Trophoblast cell (in vitro differentiated cells and primary cell): ENCODE results near the gene DEPP1.

Experiments
- DNase-seq, 2 donors: peaks; one replicate each; pipeline ENCODE4 v3.0.0-alpha.2; 2016
- H2AFZ ChIP-seq: 2 replicates; pipeline ENCODE4 v1.6.1; 2013; ENCODE audit warnings: low read length, moderate library complexity, mild to moderate bottlenecking; ENCODE audit not compliant: insufficient read depth, poor library complexity
- H2AK5ac ChIP-seq: 2 replicates; pipeline ENCODE4 v1.6.1; 2013; ENCODE audit warnings: mild to moderate bottlenecking, low read length
- H2BK120ac ChIP-seq: 2 replicates; pipeline ENCODE4 v1.6.1; 2013; ENCODE audit warnings: low read length, mild to moderate bottlenecking, moderate library complexity; ENCODE audit not compliant: insufficient read depth, poor library complexity
- H2BK12ac ChIP-seq: 2 replicates; pipeline ENCODE4 v1.6.1; 2013; ENCODE audit warnings: mild to moderate bottlenecking, low read length, moderate library complexity
- H2BK5ac ChIP-seq: 2 replicates; pipeline ENCODE4 v1.6.1; 2013; ENCODE audit warnings: low read length, low read depth, moderate library complexity, mild to moderate bottlenecking; ENCODE audit not compliant: poor library complexity
- H3K14ac ChIP-seq: 2 replicates; pipeline ENCODE4 v1.6.1; 2013; ENCODE audit warnings: mild to moderate bottlenecking, low read length
- H3K18ac ChIP-seq: 2 replicates; pipeline ENCODE4 v1.6.1; 2013; ENCODE audit warnings: mild to moderate bottlenecking, low read length
- H3K23ac ChIP-seq: 2 replicates; pipeline ENCODE4 v1.6.1; 2013; ENCODE audit warnings: low read length
- H3K27ac ChIP-seq: 2 replicates; pipeline ENCODE4 v1.5.1; 2013; ENCODE audit warnings: low read depth, mild to moderate bottlenecking, inconsistent platforms, low read length, moderate library complexity
- H3K27me3 ChIP-seq: 2 replicates; pipeline ENCODE4 v1.6.1; 2013; ENCODE audit warnings: inconsistent platforms, mild to moderate bottlenecking, low read length, moderate library complexity; ENCODE audit not compliant: insufficient read depth
- H3K36me3 ChIP-seq, 2 experiments: 1 replicate in 1 of 2; 2 replicates in 1 of 2; pipeline ENCODE4 v1.6.1; 2013; ENCODE audit warnings: low read length in 2 of 2, mild to moderate bottlenecking in 2 of 2, moderate library complexity in 1 of 2; ENCODE audit not compliant: insufficient read depth in 2 of 2, control insufficient read depth in 1 of 2
- H3K4ac ChIP-seq: 2 replicates; pipeline ENCODE4 v1.6.1; 2013; ENCODE audit warnings: low read depth, mild to moderate bottlenecking, low read length, moderate library complexity
- H3K4me1 ChIP-seq, 2 experiments: 1 replicate in 1 of 2; 2 replicates in 1 of 2; pipeline ENCODE4 v1.6.1; 2013; ENCODE audit warnings: low read length in 2 of 2, mild to moderate bottlenecking in 2 of 2, moderate library complexity in 1 of 2; ENCODE audit not compliant: insufficient read depth in 2 of 2, control insufficient read depth in 1 of 2
- H3K4me2 ChIP-seq: 2 replicates; pipeline ENCODE4 v1.6.1; 2013; ENCODE audit warnings: inconsistent platforms, mild to moderate bottlenecking, low read length, moderate library complexity
- H3K4me3 ChIP-seq: 2 replicates; pipeline ENCODE4 v1.5.1; 2013; ENCODE audit warnings: mild to moderate bottlenecking, low read depth, low read length, inconsistent platforms
- H3K79me1 ChIP-seq: one replicate; pipeline ENCODE4 v1.6.1; 2013; ENCODE audit warnings: low read length
- H3K79me2 ChIP-seq: 2 replicates; pipeline ENCODE4 v1.6.1; 2013; ENCODE audit warnings: low read length, mild to moderate bottlenecking; ENCODE audit not compliant: control insufficient read depth, insufficient read depth, poor library complexity
- H3K9ac ChIP-seq: 2 replicates; pipeline ENCODE4 v1.6.1; 2013; ENCODE audit warnings: mild to moderate bottlenecking, low read length
- H3K9me3 ChIP-seq: 2 replicates; pipeline ENCODE4 v1.6.1; 2013; ENCODE audit warnings: low read depth, mild to moderate bottlenecking, control low read depth, inconsistent platforms, low read length; ENCODE audit not compliant: insufficient read depth
- H4K12ac ChIP-seq: 2 replicates; pipeline ENCODE4 v1.6.1; 2013; ENCODE audit warnings: low read depth, mild to moderate bottlenecking, low read length, moderate library complexity
- H4K8ac ChIP-seq: 2 replicates; pipeline ENCODE4 v1.6.1; 2013; ENCODE audit warnings: low read depth, mild to moderate bottlenecking, low read length, moderate library complexity
- H4K91ac ChIP-seq: one replicate; pipeline ENCODE4 v1.6.1; 2013; ENCODE audit warnings: low read depth, mild to moderate bottlenecking, low read length, moderate library complexity
- WGBS: extraction: QIAGEN DNeasy Blood & Tissue Kit; methylation state at CpG from one replicate; pipeline ENCODE4 v1.1.7; 2013; ENCODE audit warnings: missing lambda C conversion rate; ENCODE audit not compliant: insufficient read length, insufficient coverage; ENCODE audit errors: extremely low coverage; 5-methylcytosine and 5-hydroxymethylcytosine counted together

Gene DEPP1

DNA sequence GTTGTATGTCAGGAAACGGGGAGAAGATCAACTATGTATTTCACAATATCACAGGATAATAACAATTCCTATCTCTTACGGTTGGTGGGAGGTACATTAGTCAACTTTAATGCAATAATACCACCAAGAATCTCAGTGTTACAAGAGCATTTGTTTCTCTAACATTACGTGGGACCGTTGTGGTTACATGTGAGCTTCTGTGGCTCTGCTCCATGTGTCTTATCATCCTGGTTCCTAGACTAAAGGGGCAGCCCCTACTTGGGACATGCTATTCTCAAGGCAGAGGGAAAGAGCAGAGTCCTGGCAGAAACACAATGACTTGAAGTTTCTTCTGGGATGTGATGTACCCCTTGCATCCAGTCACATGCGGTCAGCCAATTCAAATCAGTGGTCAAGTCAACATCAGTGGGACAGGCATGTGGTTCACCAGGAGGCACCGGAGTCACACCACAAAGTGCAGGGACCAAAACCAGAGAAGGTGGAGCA lies 19.6 kb upstream of the DEPP1 start:
- no peak overlapping the region for H2BK5ac ChIP-seq
- peaks cover 43% of the 10 kb centered on the region for H3K79me1 ChIP-seq
- H3K4me2 ChIP-seq, result no peak overlapping the region
- peaks cover 1 to 2% of the 10 kb centered on the region in 2 experiments for H3K36me3 ChIP-seq
- no peak for DNase-seq
- H3K9ac ChIP-seq, result no peak overlapping the region
- no peak overlapping the region for H2AK5ac ChIP-seq
- no peak overlapping the region for H2BK120ac ChIP-seq
- H4K91ac ChIP-seq, result peak overlapping the region; percentile 37
- no peak overlapping the region for H3K4me3 ChIP-seq
- no CpG with 5 or more reads among the region's 6 CpGs for WGBS
- H3K4ac ChIP-seq, result no peak overlapping the region
- H3K4me1 ChIP-seq, result peaks cover 18 to 25% of the 10 kb centered on the region in 2 experiments
- no peak overlapping the region for H4K12ac ChIP-seq
- H2BK12ac ChIP-seq, result no peak overlapping the region
- H2AFZ ChIP-seq, result no peak overlapping the region
- no peak overlapping the region for H3K14ac ChIP-seq
- H3K27me3 ChIP-seq, result no peaks in the 10 kb centered on the region
- H3K9me3 ChIP-seq, result no peaks in the 10 kb centered on the region
- H3K27ac ChIP-seq, result no peak overlapping the region
- H3K79me2 ChIP-seq, result peaks cover 13% of the 10 kb centered on the region
- no peak overlapping the region for H4K8ac ChIP-seq
- no peak overlapping the region for H3K18ac ChIP-seq
- no peak overlapping the region for H3K23ac ChIP-seq

- H4K8ac ChIP-seq, result no peak overlapping the region
These were observed 18.6 kb upstream of the DEPP1 start for GRCh38 chr10:44997105-44997748.

GRCh38 chr10:44995914-44996669 lies 17.5 kb upstream of the DEPP1 start:
- H2AFZ ChIP-seq, result peak overlapping the region; percentile 15
- H2BK5ac ChIP-seq, result peak overlapping the region; percentile 47
- H3K9ac ChIP-seq, result no peak overlapping the region
- peaks cover 9% of the 10 kb centered on the region for H3K79me2 ChIP-seq
- H2AK5ac ChIP-seq, result peak overlapping the region; percentile 49
- no peak overlapping the region for H3K4me3 ChIP-seq
- peak overlapping the region; percentile 52 for H3K14ac ChIP-seq
- H3K27ac ChIP-seq, result peak overlapping the region; percentile 70
- peak in 1 of 2 donors; percentile 68 for DNase-seq
- H4K12ac ChIP-seq, result no peak overlapping the region
- peak overlapping the region; percentile 33 for H4K8ac ChIP-seq
- H2BK12ac ChIP-seq, result peak overlapping the region; percentile 1
- peak overlapping the region; percentile 74 for H4K91ac ChIP-seq
- H3K23ac ChIP-seq, result no peak overlapping the region
- H3K79me1 ChIP-seq, result peaks cover 52% of the 10 kb centered on the region
- H2BK120ac ChIP-seq, result peak overlapping the region; percentile 9
- H3K27me3 ChIP-seq, result no peaks in the 10 kb centered on the region
- no peaks in the 10 kb centered on the region for H3K9me3 ChIP-seq
- H3K18ac ChIP-seq, result peak overlapping the region; percentile 25
- peaks cover 2 to 12% of the 10 kb centered on the region in 2 experiments for H3K36me3 ChIP-seq
- H3K4me1 ChIP-seq, result peaks cover 23 to 27% of the 10 kb centered on the region in 2 experiments
- no peak overlapping the region for H3K4ac ChIP-seq
- no peak overlapping the region for H3K4me2 ChIP-seq
- WGBS, result no CpG with 5 or more reads among the region's 9 CpGs

More at GRCh38 chr10:44997105-44997748, 18.6 kb upstream of the DEPP1 start:
- H2AFZ ChIP-seq, result no peak overlapping the region
- no peak overlapping the region for H3K23ac ChIP-seq
- no peak overlapping the region for H3K18ac ChIP-seq
- H4K12ac ChIP-seq, result no peak overlapping the region
- no CpG with 5 or more reads among the region's 6 CpGs for WGBS
- H2AK5ac ChIP-seq, result no peak overlapping the region
- no peaks in the 10 kb centered on the region for H3K27me3 ChIP-seq
- peaks cover 13% of the 10 kb centered on the region for H3K79me2 ChIP-seq
- peaks cover 53% of the 10 kb centered on the region for H3K79me1 ChIP-seq
- no peak overlapping the region for H3K27ac ChIP-seq
- no peak overlapping the region for H3K4me2 ChIP-seq
- no peak overlapping the region for H2BK5ac ChIP-seq
- no peak overlapping the region for H3K14ac ChIP-seq
- H3K4me1 ChIP-seq, result peaks cover 23 to 27% of the 10 kb centered on the region in 2 experiments
- no peak for DNase-seq
- no peak overlapping the region for H3K9ac ChIP-seq
- H3K4me3 ChIP-seq, result no peak overlapping the region
- no peaks in the 10 kb centered on the region for H3K9me3 ChIP-seq
- peaks cover 2 to 8% of the 10 kb centered on the region in 2 experiments for H3K36me3 ChIP-seq
- no peak overlapping the region for H2BK12ac ChIP-seq
- H2BK120ac ChIP-seq, result peak overlapping the region; percentile 9
- H3K4ac ChIP-seq, result no peak overlapping the region
- H4K91ac ChIP-seq, result no peak overlapping the region

DNA sequence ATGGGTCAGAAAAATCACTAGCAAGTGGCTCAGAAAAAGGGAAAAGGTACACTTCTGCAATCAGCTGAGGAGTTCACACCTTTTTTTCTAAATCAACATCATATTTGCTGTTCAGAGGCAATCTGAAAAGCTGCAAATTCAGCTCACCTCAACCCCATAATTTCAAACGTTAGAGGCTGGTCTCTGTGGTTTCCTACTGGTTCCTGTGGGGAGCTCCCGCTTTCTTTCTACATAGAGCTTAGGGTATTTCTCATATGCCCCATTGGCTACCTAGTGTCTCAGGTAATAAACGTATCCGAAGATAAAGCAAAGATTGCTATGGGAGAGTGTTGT lies 16.9 kb upstream of the DEPP1 start:
- DNase-seq, result no peak
- no CpG with 5 or more reads among the region's 4 CpGs for WGBS
- no peaks in the 10 kb centered on the region for H3K27me3 ChIP-seq

More for the DNA sequence above, 16.9 kb upstream of the DEPP1 start:
- Histone ChIP-seq H4K8ac (no peak overlapping the region), H2BK5ac (peak overlapping the region; percentile 34), H3K79me2 (peaks cover 5% of the 10 kb centered on the region), H3K9me3 (no peaks in the 10 kb centered on the region), H4K91ac (no peak overlapping the region), H3K4me3 (no peak overlapping the region), H4K12ac (no peak overlapping the region), H3K79me1 (peaks cover 47% of the 10 kb centered on the region), H2AK5ac (no peak overlapping the region), H2BK12ac (no peak overlapping the region), H3K14ac (no peak overlapping the region), H3K36me3 (peaks cover 2 to 12% of the 10 kb centered on the region in 2 experiments), H3K4me2 (no peak overlapping the region), H3K18ac (no peak overlapping the region), H2BK120ac (no peak overlapping the region), H3K23ac (no peak overlapping the region), H3K4ac (no peak overlapping the region), H3K4me1 (peaks cover 23 to 27% of the 10 kb centered on the region in 2 experiments), H2AFZ (no peak overlapping the region), H3K27ac (peak overlapping the region; percentile 70), H3K9ac (no peak overlapping the region)
